Osteocyte (in vitro differentiated cells): Measurements from ENCODE around the gene GGTLC1. TPM values are rescaled to one million over a fixed set of nuclear protein-coding genes. Genes with fewer than 3 reads are reported as not detected.
A peak's percentile ranks its signal among the peaks of the same experiment; 100 is the strongest.

ENCODE experiments used
- DNase-seq: peaks from one replicate; pipeline ENCODE4 v3.0.0; 2021; ENCODE audit warnings: mixed read lengths; ENCODE audit not compliant: unreplicated experiment; ENCODE audit errors: extremely low spot score
- H3K27ac Mint-ChIP-seq: one replicate; pipeline ENCODE4 v1.8.0; 2021; ENCODE audit warnings: mild to moderate bottlenecking, mixed read lengths; ENCODE audit not compliant: unreplicated experiment
- H3K27me3 Mint-ChIP-seq: one replicate; pipeline ENCODE4 v1.8.0; 2021; ENCODE audit warnings: mixed read lengths; ENCODE audit not compliant: unreplicated experiment
- H3K36me3 Mint-ChIP-seq: one replicate; pipeline ENCODE4 v1.8.0; 2021; ENCODE audit warnings: mixed read lengths; ENCODE audit not compliant: unreplicated experiment
- H3K4me1 Mint-ChIP-seq: one replicate; pipeline ENCODE4 v1.8.0; 2021; ENCODE audit warnings: mixed read lengths; ENCODE audit not compliant: unreplicated experiment
- H3K4me3 Mint-ChIP-seq: one replicate; pipeline ENCODE4 v1.8.0; 2021; ENCODE audit warnings: mild to moderate bottlenecking, moderate library complexity, mixed read lengths; ENCODE audit not compliant: unreplicated experiment
- H3K9me3 Mint-ChIP-seq: one replicate; pipeline ENCODE4 v1.8.0; 2021; ENCODE audit warnings: mixed read lengths; ENCODE audit not compliant: unreplicated experiment
- CTCF ChIP-seq: fragments of 200-600 bp; sonication (generic); IDR thresholded peaks from 2 replicates; pipeline ENCODE4 v1.5.0; 2021; ENCODE audit warnings: antibody characterized with exemption, mild to moderate bottlenecking, moderate library complexity
- total RNA-seq: library from RNA; stranded (reverse); gene quantifications from 2 replicates; pipeline ENCODE4 v1.2.1, GENCODE V29; 2021

GGTLC1 gene
- total RNA-seq, 1 donor from 2014 or later: not detected

- Mint-ChIP-seq H3K9me3 (no peaks in the 10 kb centered on the region), H3K27me3 (peaks cover 11% of the 10 kb centered on the region), H3K36me3 (no peaks in the 10 kb centered on the region), H3K4me1 (no peaks in the 10 kb centered on the region), H3K4me3 (no peak overlapping the region), H3K27ac (no peak overlapping the region)
- no peak for TF ChIP-seq CTCF
- DNase-seq: no peak
Measured at GRCh38 chr20:23938118-23938438, 50.5 kb downstream of the GGTLC1 start.

- no peak for DNase-seq
- Mint-ChIP-seq H3K4me3 (no peak overlapping the region), H3K9me3 (no peaks in the 10 kb centered on the region), H3K27me3 (peaks cover 15% of the 10 kb centered on the region), H3K36me3 (no peaks in the 10 kb centered on the region), H3K27ac (no peak overlapping the region), H3K4me1 (no peaks in the 10 kb centered on the region)
- TF ChIP-seq CTCF: peak; percentile 79
Measured at GRCh38 chr20:23937303-23938117, 51.1 kb downstream of the GGTLC1 start.

Other genes with a start within 250 kb of the GGTLC1 start
- not detected in 2 replicates for gene CST1, start 237.8 kb downstream of the GGTLC1 start, total RNA-seq
- gene CST2, start 162.1 kb downstream of the GGTLC1 start, total RNA-seq: not detected in 2 replicates
- gene CST5, start 109.0 kb downstream of the GGTLC1 start, total RNA-seq: not detected in 2 replicates